ENCODE data around the gene CHRDL2.

GRCh38 chr11:74721479-74721835, 9.8 kb downstream of the CHRDL2 start:
- TF ChIP-seq ZNF747 (tag by site-specific recombination; IDR thresholded peaks at IDR 0.05) (no peak), CTCF (tag by site-specific recombination; IDR thresholded peaks at IDR 0.05) (no peak), ZNF791 (tag by site-specific recombination; IDR thresholded peaks at IDR 0.05) (no peak), KLF1 (tag by site-specific recombination; IDR thresholded peaks at IDR 0.05) (no peak), ZNF555 (tag by site-specific recombination; conservative IDR thresholded peaks at IDR 0.05) (no peak), ZNF24 (tag by site-specific recombination; IDR thresholded peaks at IDR 0.05) (no peak), TCF7L2 (IDR thresholded peaks at IDR 0.05; ENCODE audit: borderline replicate concordance, low read depth, low read length) (no peak), SETDB1 (IDR thresholded peaks at IDR 0.05; ENCODE audit: insufficient read length, low read length) (no peak), ZBTB1 (tag by site-specific recombination; IDR thresholded peaks at IDR 0.05) (no peak), ZNF629 (tag by site-specific recombination; IDR thresholded peaks at IDR 0.05) (no peak)
- TF ChIP-seq, protein P1, sequence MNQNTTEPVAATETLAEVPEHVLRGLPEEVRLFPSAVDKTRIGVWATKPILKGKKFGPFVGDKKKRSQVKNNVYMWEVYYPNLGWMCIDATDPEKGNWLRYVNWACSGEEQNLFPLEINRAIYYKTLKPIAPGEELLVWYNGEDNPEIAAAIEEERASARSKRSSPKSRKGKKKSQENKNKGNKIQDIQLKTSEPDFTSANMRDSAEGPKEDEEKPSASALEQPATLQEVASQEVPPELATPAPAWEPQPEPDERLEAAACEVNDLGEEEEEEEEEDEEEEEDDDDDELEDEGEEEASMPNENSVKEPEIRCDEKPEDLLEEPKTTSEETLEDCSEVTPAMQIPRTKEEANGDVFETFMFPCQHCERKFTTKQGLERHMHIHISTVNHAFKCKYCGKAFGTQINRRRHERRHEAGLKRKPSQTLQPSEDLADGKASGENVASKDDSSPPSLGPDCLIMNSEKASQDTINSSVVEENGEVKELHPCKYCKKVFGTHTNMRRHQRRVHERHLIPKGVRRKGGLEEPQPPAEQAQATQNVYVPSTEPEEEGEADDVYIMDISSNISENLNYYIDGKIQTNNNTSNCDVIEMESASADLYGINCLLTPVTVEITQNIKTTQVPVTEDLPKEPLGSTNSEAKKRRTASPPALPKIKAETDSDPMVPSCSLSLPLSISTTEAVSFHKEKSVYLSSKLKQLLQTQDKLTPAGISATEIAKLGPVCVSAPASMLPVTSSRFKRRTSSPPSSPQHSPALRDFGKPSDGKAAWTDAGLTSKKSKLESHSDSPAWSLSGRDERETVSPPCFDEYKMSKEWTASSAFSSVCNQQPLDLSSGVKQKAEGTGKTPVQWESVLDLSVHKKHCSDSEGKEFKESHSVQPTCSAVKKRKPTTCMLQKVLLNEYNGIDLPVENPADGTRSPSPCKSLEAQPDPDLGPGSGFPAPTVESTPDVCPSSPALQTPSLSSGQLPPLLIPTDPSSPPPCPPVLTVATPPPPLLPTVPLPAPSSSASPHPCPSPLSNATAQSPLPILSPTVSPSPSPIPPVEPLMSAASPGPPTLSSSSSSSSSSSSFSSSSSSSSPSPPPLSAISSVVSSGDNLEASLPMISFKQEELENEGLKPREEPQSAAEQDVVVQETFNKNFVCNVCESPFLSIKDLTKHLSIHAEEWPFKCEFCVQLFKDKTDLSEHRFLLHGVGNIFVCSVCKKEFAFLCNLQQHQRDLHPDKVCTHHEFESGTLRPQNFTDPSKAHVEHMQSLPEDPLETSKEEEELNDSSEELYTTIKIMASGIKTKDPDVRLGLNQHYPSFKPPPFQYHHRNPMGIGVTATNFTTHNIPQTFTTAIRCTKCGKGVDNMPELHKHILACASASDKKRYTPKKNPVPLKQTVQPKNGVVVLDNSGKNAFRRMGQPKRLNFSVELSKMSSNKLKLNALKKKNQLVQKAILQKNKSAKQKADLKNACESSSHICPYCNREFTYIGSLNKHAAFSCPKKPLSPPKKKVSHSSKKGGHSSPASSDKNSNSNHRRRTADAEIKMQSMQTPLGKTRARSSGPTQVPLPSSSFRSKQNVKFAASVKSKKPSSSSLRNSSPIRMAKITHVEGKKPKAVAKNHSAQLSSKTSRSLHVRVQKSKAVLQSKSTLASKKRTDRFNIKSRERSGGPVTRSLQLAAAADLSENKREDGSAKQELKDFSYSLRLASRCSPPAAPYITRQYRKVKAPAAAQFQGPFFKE (tag by site-specific recombination; IDR thresholded peaks at IDR 0.05; ENCODE audit: borderline replicate concordance), result no peak
- TF ChIP-seq, protein P2, sequence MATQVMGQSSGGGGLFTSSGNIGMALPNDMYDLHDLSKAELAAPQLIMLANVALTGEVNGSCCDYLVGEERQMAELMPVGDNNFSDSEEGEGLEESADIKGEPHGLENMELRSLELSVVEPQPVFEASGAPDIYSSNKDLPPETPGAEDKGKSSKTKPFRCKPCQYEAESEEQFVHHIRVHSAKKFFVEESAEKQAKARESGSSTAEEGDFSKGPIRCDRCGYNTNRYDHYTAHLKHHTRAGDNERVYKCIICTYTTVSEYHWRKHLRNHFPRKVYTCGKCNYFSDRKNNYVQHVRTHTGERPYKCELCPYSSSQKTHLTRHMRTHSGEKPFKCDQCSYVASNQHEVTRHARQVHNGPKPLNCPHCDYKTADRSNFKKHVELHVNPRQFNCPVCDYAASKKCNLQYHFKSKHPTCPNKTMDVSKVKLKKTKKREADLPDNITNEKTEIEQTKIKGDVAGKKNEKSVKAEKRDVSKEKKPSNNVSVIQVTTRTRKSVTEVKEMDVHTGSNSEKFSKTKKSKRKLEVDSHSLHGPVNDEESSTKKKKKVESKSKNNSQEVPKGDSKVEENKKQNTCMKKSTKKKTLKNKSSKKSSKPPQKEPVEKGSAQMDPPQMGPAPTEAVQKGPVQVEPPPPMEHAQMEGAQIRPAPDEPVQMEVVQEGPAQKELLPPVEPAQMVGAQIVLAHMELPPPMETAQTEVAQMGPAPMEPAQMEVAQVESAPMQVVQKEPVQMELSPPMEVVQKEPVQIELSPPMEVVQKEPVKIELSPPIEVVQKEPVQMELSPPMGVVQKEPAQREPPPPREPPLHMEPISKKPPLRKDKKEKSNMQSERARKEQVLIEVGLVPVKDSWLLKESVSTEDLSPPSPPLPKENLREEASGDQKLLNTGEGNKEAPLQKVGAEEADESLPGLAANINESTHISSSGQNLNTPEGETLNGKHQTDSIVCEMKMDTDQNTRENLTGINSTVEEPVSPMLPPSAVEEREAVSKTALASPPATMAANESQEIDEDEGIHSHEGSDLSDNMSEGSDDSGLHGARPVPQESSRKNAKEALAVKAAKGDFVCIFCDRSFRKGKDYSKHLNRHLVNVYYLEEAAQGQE (tag by site-specific recombination; IDR thresholded peaks at IDR 0.05), result no peak
